Esophagus squamous epithelium (tissue), 4 donors: ENCODE measurements around the gene RNU1-2.
A peak's percentile ranks its signal among the peaks of the same experiment; 100 is the strongest.

ENCODE experiments used
- CTCF ChIP-seq, 6 experiments: fragments of 450-650 bp in 4 of 6; fragments of 200-600 bp in 2 of 6; sonication (generic) in 2 of 6; IDR thresholded peaks; one replicate each; pipeline ENCODE4 v1.5.1; 2016 to 2019; ENCODE audit warnings: antibody characterized with exemption in 6 of 6, mild to moderate bottlenecking in 4 of 6, moderate library complexity in 4 of 6
- POLR2A ChIP-seq, 4 donors: fragments of 450-650 bp; IDR thresholded peaks; one replicate each; pipeline ENCODE4 v1.6.1; 2017; ENCODE audit warnings: antibody characterized with exemption in 4 of 4, mild to moderate bottlenecking in 4 of 4, moderate library complexity in 3 of 4

GRCh38 chr1:16913833-16914662 is 18.3 kb downstream of the RNU1-2 start:
- peak in 3 of 6 experiments; percentile 5 to 21 (median 6) for TF ChIP-seq CTCF (IDR thresholded peaks at IDR 0.05)
- peak in 3 of 4 donors; percentile 2 to 89 (median 83) for TF ChIP-seq POLR2A (IDR thresholded peaks at IDR 0.05)
